A549 (cell line): ENCODE data around the gene NUP88.

Experiments used
- CTCF ChIP-seq: fragments of >200 bp; sonication (Bioruptor Twin); formaldehyde crosslinking; IDR thresholded peaks from 3 replicates; pipeline ENCODE4 v1.5.1; 2016
- EHMT2 ChIP-seq: fragments of 200-600 bp; sonication (generic); IDR thresholded peaks from 2 replicates; pipeline ENCODE4 v1.6.1; 2016; ENCODE audit warnings: antibody characterized with exemption, low read depth, mild to moderate bottlenecking, moderate library complexity
- HOXB13 ChIP-seq: fragments of 250-450 bp; sonication (Bioruptor Pico); IDR thresholded peaks from 2 replicates; pipeline ENCODE4 v1.5.0; 2020; ENCODE audit warnings: low read depth, mild to moderate bottlenecking, moderate library complexity
- JUN ChIP-seq, 2 experiments: fragments of >200 bp; sonication (Bioruptor Twin); formaldehyde crosslinking; IDR thresholded peaks; 2 replicates in 1 of 2; 3 replicates in 1 of 2; pipeline ENCODE4 v1.6.1; 2016 to 2017
- PBX3 ChIP-seq: IDR thresholded peaks from 2 replicates; pipeline ENCODE4 v1.6.1; 2012
- POLR2A ChIP-seq: IDR thresholded peaks from 2 replicates; pipeline ENCODE4 v1.6.1; 2012; ENCODE audit warnings: mild to moderate bottlenecking, low read length
- POLR2AphosphoS2 ChIP-seq: conservative IDR thresholded peaks from 2 replicates; pipeline ENCODE4 v1.6.1; 2012; ENCODE audit warnings: low read length, improper control_type of control experiment, inconsistent platforms
- RCOR1 ChIP-seq: fragments of 150-350 bp; IDR thresholded peaks from 2 replicates; pipeline ENCODE4 v1.6.1; 2014; ENCODE audit warnings: antibody characterized with exemption, low read length, low read depth
- RNF2 ChIP-seq: fragments of 200-600 bp; sonication (generic); IDR thresholded peaks from 2 replicates; pipeline ENCODE4 v1.6.1; 2016; ENCODE audit warnings: low read depth, mild to moderate bottlenecking, antibody characterized with exemption, moderate library complexity, borderline replicate concordance
- ZFP36 ChIP-seq: fragments of 450-650 bp; IDR thresholded peaks from 2 replicates; pipeline ENCODE4 v1.6.1; 2014; ENCODE audit warnings: borderline replicate concordance; ENCODE audit not compliant: partially characterized antibody

- TF ChIP-seq ZFP36 (no peak), RCOR1 (no peak), EHMT2 (no peak), POLR2A (no peak), CTCF (no peak), POLR2AphosphoS2 (no peak), JUN (IDR thresholded peaks at IDR 0.05) (no peak), PBX3 (no peak), HOXB13 (CRISPR knock-in tag) (no peak), RNF2 (no peak)
Observed at GRCh38 chr17:5405400-5405799, 14.1 kb downstream of the NUP88 start.
